HEK293 (cell line): Measurements from ENCODE around the gene LSMEM2.

Source experiments
- CTCF ChIA-PET: fragments of 350-600 bp; formaldehyde crosslinking; extraction: SDS; loops from one replicate; lab custom pipeline; 2021; ENCODE audit warnings: antibody characterized with exemption; lab: Yijun Ruan, JAX
- POLR2A ChIA-PET: fragments of 300-600 bp; formaldehyde crosslinking; extraction: SDS; loops from one replicate; lab custom pipeline; 2020; ENCODE audit warnings: antibody characterized with exemption, inconsistent platforms; lab: Yijun Ruan, JAX
- H3K27ac ChIP-seq: fragments of 200-500 bp; sonication (Bioruptor generic); 2 replicates; pipeline ENCODE4 v1.5.1; 2014; ENCODE audit warnings: low read depth, low read length, control low read depth, inconsistent platforms; ENCODE audit errors: extremely low read depth
- H3K36me3 ChIP-seq, 2 experiments: fragments of 200-500 bp in 1 of 2; sonication (Bioruptor generic) in 1 of 2; 1 replicate in 1 of 2; 2 replicates in 1 of 2; pipeline ENCODE4 v1.5.1; 2014 to 2017; ENCODE audit warnings: inconsistent platforms in 2 of 2, low read length in 2 of 2; ENCODE audit not compliant: control insufficient read depth in 2 of 2, insufficient read depth in 1 of 2
- H3K4me1 ChIP-seq: fragments of 200-500 bp; sonication (Bioruptor generic); 2 replicates; pipeline ENCODE4 v1.5.1; 2014; ENCODE audit warnings: mild to moderate bottlenecking, low read length, inconsistent platforms; ENCODE audit not compliant: control insufficient read depth, insufficient read depth
- H3K4me3 ChIP-seq: 2 replicates; pipeline ENCODE4 v1.5.1; 2011; ENCODE audit warnings: low read depth, mild to moderate bottlenecking, control low read depth, low read length, moderate library complexity
- H3K9me3 ChIP-seq: fragments of 200-500 bp; sonication (Bioruptor generic); 2 replicates; pipeline ENCODE4 v1.5.1; 2014; ENCODE audit warnings: low read depth, low read length, inconsistent platforms; ENCODE audit not compliant: control insufficient read depth, insufficient read depth
- AEBP2 ChIP-seq: fragments of 450-650 bp; formaldehyde crosslinking; IDR thresholded peaks from 2 replicates; pipeline ENCODE4 v1.5.1; 2016; ENCODE audit warnings: missing biosample characterization, missing genetic modification characterization, borderline replicate concordance
- BCL6B ChIP-seq: fragments of 450-650 bp; formaldehyde crosslinking; IDR thresholded peaks from 2 replicates; pipeline ENCODE4 v1.5.1; 2017; ENCODE audit warnings: missing biosample characterization, missing genetic modification characterization
- GFI1B ChIP-seq: fragments of 450-650 bp; formaldehyde crosslinking; IDR thresholded peaks from 2 replicates; pipeline ENCODE4 v1.5.1; 2016; ENCODE audit warnings: missing biosample characterization, missing genetic modification characterization
- OSR2 ChIP-seq: fragments of 450-650 bp; formaldehyde crosslinking; IDR thresholded peaks from 2 replicates; pipeline ENCODE4 v1.5.1; 2016; ENCODE audit warnings: missing biosample characterization, missing genetic modification characterization
- WT1 ChIP-seq: fragments of 450-650 bp; formaldehyde crosslinking; IDR thresholded peaks from 2 replicates; pipeline ENCODE4 v1.5.1; 2016; ENCODE audit warnings: missing biosample characterization, missing genetic modification characterization
- YY2 ChIP-seq: fragments of 450-650 bp; formaldehyde crosslinking; IDR thresholded peaks from 2 replicates; pipeline ENCODE4 v1.5.1; 2016; ENCODE audit warnings: missing biosample characterization, missing genetic modification characterization
- ZBTB20 ChIP-seq: fragments of 450-650 bp; formaldehyde crosslinking; IDR thresholded peaks from 2 replicates; pipeline ENCODE4 v1.5.1; 2016; ENCODE audit warnings: missing biosample characterization, missing genetic modification characterization
- ZBTB44 ChIP-seq: fragments of 450-650 bp; IDR thresholded peaks from 2 replicates; pipeline ENCODE4 v1.5.1; 2018; ENCODE audit warnings: missing biosample characterization, mild to moderate bottlenecking, missing genetic modification characterization
- ZNF140 ChIP-seq: fragments of 450-650 bp; formaldehyde crosslinking; IDR thresholded peaks from 2 replicates; pipeline ENCODE4 v1.5.1; 2016; ENCODE audit warnings: missing biosample characterization, missing genetic modification characterization
- ZNF146 ChIP-seq: fragments of 450-650 bp; formaldehyde crosslinking; IDR thresholded peaks from 2 replicates; pipeline ENCODE4 v1.5.1; 2016; ENCODE audit warnings: missing biosample characterization, missing genetic modification characterization
- ZNF202 ChIP-seq: fragments of 450-650 bp; formaldehyde crosslinking; IDR thresholded peaks from 2 replicates; pipeline ENCODE4 v1.5.1; 2016; ENCODE audit warnings: missing biosample characterization, missing genetic modification characterization, borderline replicate concordance
- ZNF221 ChIP-seq: fragments of 450-650 bp; formaldehyde crosslinking; IDR thresholded peaks from 2 replicates; pipeline ENCODE4 v1.5.1; 2017; ENCODE audit warnings: missing biosample characterization, missing genetic modification characterization, borderline replicate concordance
- ZNF239 ChIP-seq: fragments of 450-650 bp; formaldehyde crosslinking; IDR thresholded peaks from 2 replicates; pipeline ENCODE4 v1.5.1; 2016; ENCODE audit warnings: missing biosample characterization, missing genetic modification characterization
- ZNF366 ChIP-seq: fragments of 450-650 bp; formaldehyde crosslinking; conservative IDR thresholded peaks from 2 replicates; pipeline ENCODE4 v1.5.1; 2016; ENCODE audit warnings: missing biosample characterization, missing genetic modification characterization
- ZNF423 ChIP-seq: fragments of 450-650 bp; formaldehyde crosslinking; IDR thresholded peaks from 2 replicates; pipeline ENCODE4 v1.5.1; 2016; ENCODE audit warnings: missing biosample characterization, missing genetic modification characterization
- ZNF426 ChIP-seq: fragments of 450-650 bp; formaldehyde crosslinking; IDR thresholded peaks from 2 replicates; pipeline ENCODE4 v1.5.1; 2017; ENCODE audit warnings: missing biosample characterization, missing genetic modification characterization, mild to moderate bottlenecking, inconsistent platforms, moderate library complexity
- ZNF48 ChIP-seq: fragments of 450-650 bp; formaldehyde crosslinking; IDR thresholded peaks from 2 replicates; pipeline ENCODE4 v1.5.1; 2016; ENCODE audit warnings: missing biosample characterization, missing genetic modification characterization
- ZNF529 ChIP-seq: fragments of 450-650 bp; formaldehyde crosslinking; IDR thresholded peaks from 2 replicates; pipeline ENCODE4 v1.5.1; 2017; ENCODE audit warnings: missing genetic modification characterization, missing biosample characterization; ENCODE audit not compliant: insufficient replicate concordance
- ZNF530 ChIP-seq: fragments of 450-650 bp; formaldehyde crosslinking; IDR thresholded peaks from 2 replicates; pipeline ENCODE4 v1.5.1; 2016; ENCODE audit warnings: low read depth, missing biosample characterization, missing genetic modification characterization
- ZNF768 ChIP-seq: fragments of 450-650 bp; formaldehyde crosslinking; IDR thresholded peaks from 2 replicates; pipeline ENCODE4 v1.5.1; 2018; ENCODE audit warnings: missing biosample characterization, mild to moderate bottlenecking, missing genetic modification characterization
- TF ChIP-seq, protein P1 (sequence below): fragments of 450-650 bp; formaldehyde crosslinking; IDR thresholded peaks from 2 replicates; pipeline ENCODE4 v1.5.1; 2017; ENCODE audit warnings: missing biosample characterization, missing genetic modification characterization
- TF ChIP-seq, protein P2 (sequence below): fragments of 450-650 bp; formaldehyde crosslinking; conservative IDR thresholded peaks from 2 replicates; pipeline ENCODE4 v1.5.1; 2016; ENCODE audit warnings: low read depth, missing biosample characterization, missing genetic modification characterization

LSMEM2 gene

GRCh38 chr3:50314342-50314741 is 35.5 kb downstream of the LSMEM2 start:
- Histone ChIP-seq H3K4me3 (no peak overlapping the region), H3K27ac (no peak overlapping the region), H3K9me3 (no peaks in the 10 kb centered on the region), H3K4me1 (peaks cover 7% of the 10 kb centered on the region; the same call in 1 of the 2 replicates), H3K36me3 (peaks cover 0 to 30% of the 10 kb centered on the region in 2 experiments; a peak in 1 of 3 replicates)
- ChIA-PET CTCF (interaction anchor here (0.6 kb wide), 1 partner anchor 133 kb away, joined by 4 read pairs; no protein-coding TSS in a partner anchor), POLR2A (interaction anchor here (0.6 to 2.2 kb wide), 2 partner anchors 23 to 1066 kb away, joined by 3 to 5 read pairs; no protein-coding TSS in a partner anchor)
- TF ChIP-seq AEBP2 (no peak), ZBTB44 (tag by site-specific recombination) (no peak), ZNF423 (tag by site-specific recombination) (no peak), ZNF202 (no peak), BCL6B (no peak), ZNF146 (tag by site-specific recombination) (no peak)
- TF ChIP-seq, protein P1, sequence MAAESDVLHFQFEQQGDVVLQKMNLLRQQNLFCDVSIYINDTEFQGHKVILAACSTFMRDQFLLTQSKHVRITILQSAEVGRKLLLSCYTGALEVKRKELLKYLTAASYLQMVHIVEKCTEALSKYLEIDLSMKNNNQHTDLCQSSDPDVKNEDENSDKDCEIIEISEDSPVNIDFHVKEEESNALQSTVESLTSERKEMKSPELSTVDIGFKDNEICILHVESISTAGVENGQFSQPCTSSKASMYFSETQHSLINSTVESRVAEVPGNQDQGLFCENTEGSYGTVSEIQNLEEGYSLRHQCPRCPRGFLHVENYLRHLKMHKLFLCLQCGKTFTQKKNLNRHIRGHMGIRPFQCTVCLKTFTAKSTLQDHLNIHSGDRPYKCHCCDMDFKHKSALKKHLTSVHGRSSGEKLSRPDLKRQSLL (tag by site-specific recombination): no peak

- no peaks in the 10 kb centered on the region for H3K9me3 ChIP-seq
- ChIA-PET POLR2A (interaction anchor here (2.2 kb wide), 1 partner anchor 23 kb away, joined by 5 read pairs; no protein-coding TSS in a partner anchor), CTCF (no interaction called here)
- peaks cover 7% of the 10 kb centered on the region; the same call in 1 of the 2 replicates for H3K4me1 ChIP-seq
- H3K27ac ChIP-seq: no peak overlapping the region
- H3K36me3 ChIP-seq: peaks cover 0 to 34% of the 10 kb centered on the region in 2 experiments; a peak in 1 of 3 replicates
- H3K4me3 ChIP-seq: no peak overlapping the region
- TF ChIP-seq ZBTB44 (tag by site-specific recombination) (no peak), ZNF529 (no peak), GFI1B (tag by site-specific recombination) (no peak), ZNF48 (tag by site-specific recombination) (no peak), YY2 (tag by site-specific recombination) (no peak), OSR2 (no peak), WT1 (tag by site-specific recombination) (no peak), ZNF426 (no peak), ZNF239 (no peak), ZNF366 (tag by site-specific recombination) (no peak), ZNF530 (no peak), ZNF768 (tag by site-specific recombination) (no peak), ZNF140 (no peak), ZNF221 (tag by site-specific recombination) (no peak), ZBTB20 (no peak)
- TF ChIP-seq, protein P2, sequence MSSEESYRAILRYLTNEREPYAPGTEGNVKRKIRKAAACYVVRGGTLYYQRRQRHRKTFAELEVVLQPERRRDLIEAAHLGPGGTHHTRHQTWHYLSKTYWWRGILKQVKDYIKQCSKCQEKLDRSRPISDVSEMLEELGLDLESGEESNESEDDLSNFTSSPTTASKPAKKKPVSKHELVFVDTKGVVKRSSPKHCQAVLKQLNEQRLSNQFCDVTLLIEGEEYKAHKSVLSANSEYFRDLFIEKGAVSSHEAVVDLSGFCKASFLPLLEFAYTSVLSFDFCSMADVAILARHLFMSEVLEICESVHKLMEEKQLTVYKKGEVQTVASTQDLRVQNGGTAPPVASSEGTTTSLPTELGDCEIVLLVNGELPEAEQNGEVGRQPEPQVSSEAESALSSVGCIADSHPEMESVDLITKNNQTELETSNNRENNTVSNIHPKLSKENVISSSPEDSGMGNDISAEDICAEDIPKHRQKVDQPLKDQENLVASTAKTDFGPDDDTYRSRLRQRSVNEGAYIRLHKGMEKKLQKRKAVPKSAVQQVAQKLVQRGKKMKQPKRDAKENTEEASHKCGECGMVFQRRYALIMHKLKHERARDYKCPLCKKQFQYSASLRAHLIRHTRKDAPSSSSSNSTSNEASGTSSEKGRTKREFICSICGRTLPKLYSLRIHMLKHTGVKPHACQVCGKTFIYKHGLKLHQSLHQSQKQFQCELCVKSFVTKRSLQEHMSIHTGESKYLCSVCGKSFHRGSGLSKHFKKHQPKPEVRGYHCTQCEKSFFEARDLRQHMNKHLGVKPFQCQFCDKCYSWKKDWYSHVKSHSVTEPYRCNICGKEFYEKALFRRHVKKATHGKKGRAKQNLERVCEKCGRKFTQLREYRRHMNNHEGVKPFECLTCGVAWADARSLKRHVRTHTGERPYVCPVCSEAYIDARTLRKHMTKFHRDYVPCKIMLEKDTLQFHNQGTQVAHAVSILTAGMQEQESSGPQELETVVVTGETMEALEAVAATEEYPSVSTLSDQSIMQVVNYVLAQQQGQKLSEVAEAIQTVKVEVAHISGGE (tag by site-specific recombination): no peak
Observed at GRCh38 chr3:50314816-50315215, 35.9 kb downstream of the LSMEM2 start.
